ENCODE results near the gene LARP4B. TPM values are rescaled to one million over a fixed set of nuclear protein-coding genes. Genes with fewer than 3 reads are reported as not detected.

LARP4B gene
- total and polyA plus RNA-seq, 2 of the 13 experiments (the other 11 are each of a cell fraction or from before 2014, with no cell fraction given), result 19.5 to 30.2 TPM

GRCh38 chr10:772227-772637 lies 159.3 kb downstream of the LARP4B start:
- Histone ChIP-seq H3K79me2 (ENCODE audit: insufficient read depth, low read length) (no peaks in the 10 kb centered on the region), H3K4me2 (ENCODE audit: low read depth, low read length) (no peak overlapping the region), H3K36me3 (replicated peaks in 1 of 2; ENCODE audit: control insufficient read depth in 1 of 2, insufficient read depth in 2 of 2, low read length in 2 of 2) (no peaks in the 10 kb centered on the region), H2AFZ (ENCODE audit: low read length) (no peak overlapping the region), H3K27me3 (ENCODE audit: control insufficient read depth in 1 of 2, insufficient read depth in 2 of 2, low read length in 2 of 2) (peaks cover 8 to 46% of the 10 kb centered on the region in 2 experiments; a peak in 4 of 5 replicates), H3K27ac (ENCODE audit: extremely low read length, insufficient read depth, low read length) (no peak overlapping the region), H3K9ac (ENCODE audit: insufficient read depth, low read depth, low read length) (no peak overlapping the region), H3K4me1 (ENCODE audit: insufficient read depth, low read length) (no peaks in the 10 kb centered on the region; the same call in 1 of the 2 replicates), H4K20me1 (ENCODE audit: insufficient read depth, low read length) (no peaks in the 10 kb centered on the region), H3K4me3 (replicated peaks in 1 of 3; ENCODE audit: insufficient read depth in 1 of 3, low read depth in 2 of 3, low read length in 3 of 3) (no peak overlapping the region), H3K9me3 (ENCODE audit: low read length) (no peaks in the 10 kb centered on the region)
- FAIRE-seq (no peak), DNase-seq (ENCODE audit: low spot score) (no peak), ATAC-seq (no peak)
- BruUV-seq (replicated peaks), result no TSS peak
- 66% methylated on average over 10 of the region's 14 CpGs for WGBS (ENCODE audit: low lambda C conversion rate)
- CTCF ChIA-PET (ENCODE audit: low intra/inter-chr PET ratio, low total read pairs), result no interaction called here
- in situ Hi-C loops (cut with HindIII; ENCODE audit: extremely low pct_ligation_motif_present, low pct_unique_long_range_greater_than_20kb), result no loop called here
- intact Hi-C loops (cut with micrococcal nuclease; ENCODE audit: unreplicated experiment), result no loop called here
- POLR2A ChIA-PET, result no interaction called here
- TF ChIP-seq ZNF432 (CRISPR knock-in tag; IDR thresholded peaks at IDR 0.05; ENCODE audit: borderline replicate concordance) (no peak), ZNF281 (CRISPR knock-in tag; IDR thresholded peaks at IDR 0.05; ENCODE audit: borderline replicate concordance) (no peak), POGZ (CRISPR knock-in tag; IDR thresholded peaks at IDR 0.05) (no peak), ARNTL (CRISPR knock-in tag; IDR thresholded peaks at IDR 0.05) (no peak), ZNF362 (CRISPR knock-in tag; IDR thresholded peaks at IDR 0.05; ENCODE audit: borderline replicate concordance) (no peak), ELF4 (CRISPR knock-in tag; IDR thresholded peaks at IDR 0.05; ENCODE audit: borderline replicate concordance) (no peak), THAP9 (CRISPR knock-in tag; IDR thresholded peaks at IDR 0.05; ENCODE audit: borderline replicate concordance) (no peak), ZSCAN29 (CRISPR knock-in tag; conservative IDR thresholded peaks at IDR 0.05) (no peak), KMT2A (CRISPR knock-in tag; IDR thresholded peaks at IDR 0.05) (no peak), ZFP36L1 (CRISPR knock-in tag; IDR thresholded peaks at IDR 0.05) (no peak), RERE (CRISPR knock-in tag; IDR thresholded peaks at IDR 0.05; ENCODE audit: low read depth) (no peak), ZFP90 (CRISPR knock-in tag; IDR thresholded peaks at IDR 0.05; ENCODE audit: borderline replicate concordance) (no peak)
